ENCODE results near the gene TXLNB.
A peak's percentile ranks its signal among the peaks of the same experiment; 100 is the strongest.

TXLNB gene

DNA sequence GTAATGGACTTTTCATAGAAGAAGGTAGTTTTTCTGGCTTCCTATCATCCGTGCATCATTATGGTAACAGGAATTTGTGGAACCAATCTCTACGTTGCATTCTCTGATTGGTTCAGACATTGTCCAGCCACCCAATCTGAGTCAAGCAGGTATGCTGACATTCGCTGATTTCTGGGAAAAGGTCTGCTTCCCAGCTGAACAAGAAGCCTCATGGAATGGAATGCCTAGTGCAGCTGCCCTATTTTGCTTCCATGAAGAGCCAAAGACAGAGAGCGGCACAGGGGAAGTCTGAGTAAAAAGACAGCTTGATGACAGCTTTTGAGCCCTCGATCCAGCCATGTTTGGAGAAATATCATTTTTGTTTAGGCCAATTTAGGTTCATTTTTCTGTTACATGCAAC is 38.5 kb upstream of the TXLNB start:
- peaks cover 22% of the 10 kb centered on the region for H3K4me1 ChIP-seq
- H4K20me1 ChIP-seq: no peaks in the 10 kb centered on the region
- no peak overlapping the region for H3K4me3 ChIP-seq
- no peaks in the 10 kb centered on the region for H3K36me3 ChIP-seq
- no peak overlapping the region for H3K27ac ChIP-seq
- H3K9me3 ChIP-seq: peaks cover 5% of the 10 kb centered on the region; the same call in 1 of the 2 replicates
- no peak overlapping the region for H3K9ac ChIP-seq
- H3K27me3 ChIP-seq: no peaks in the 10 kb centered on the region
- TF ChIP-seq Cebpa-rat (IDR thresholded peaks at IDR 0.05): no peak
- no peak overlapping the region for H3K4me2 ChIP-seq

DNA sequence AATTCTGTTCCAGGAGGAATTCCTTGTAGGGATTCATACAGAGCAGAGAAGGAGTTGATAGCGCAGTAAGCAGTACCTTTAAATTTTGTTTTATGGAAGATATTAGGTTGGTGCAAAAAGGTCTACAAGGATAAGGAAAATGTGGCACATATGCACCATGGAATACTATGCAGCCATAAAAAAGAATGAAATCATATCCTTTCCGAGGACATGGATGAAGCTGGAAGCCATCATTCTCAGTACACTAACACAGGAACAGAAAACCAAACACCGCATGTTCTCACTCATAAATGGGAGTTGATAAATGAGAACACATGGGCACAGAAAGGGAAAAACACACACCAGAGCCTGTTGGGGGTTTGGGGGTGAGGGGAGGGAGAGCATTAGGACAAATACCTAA is 37.4 kb upstream of the TXLNB start:
- Histone ChIP-seq H3K4me1 (peaks cover 33% of the 10 kb centered on the region), H3K9ac (no peak overlapping the region), H4K20me1 (no peaks in the 10 kb centered on the region), H3K27ac (no peak overlapping the region), H3K27me3 (no peaks in the 10 kb centered on the region), H3K4me3 (no peak overlapping the region), H3K4me2 (no peak overlapping the region), H3K36me3 (no peaks in the 10 kb centered on the region), H3K9me3 (peaks cover 5% of the 10 kb centered on the region; the same call in 1 of the 2 replicates)
- TF ChIP-seq Cebpa-rat (IDR thresholded peaks at IDR 0.05): no peak

DNA sequence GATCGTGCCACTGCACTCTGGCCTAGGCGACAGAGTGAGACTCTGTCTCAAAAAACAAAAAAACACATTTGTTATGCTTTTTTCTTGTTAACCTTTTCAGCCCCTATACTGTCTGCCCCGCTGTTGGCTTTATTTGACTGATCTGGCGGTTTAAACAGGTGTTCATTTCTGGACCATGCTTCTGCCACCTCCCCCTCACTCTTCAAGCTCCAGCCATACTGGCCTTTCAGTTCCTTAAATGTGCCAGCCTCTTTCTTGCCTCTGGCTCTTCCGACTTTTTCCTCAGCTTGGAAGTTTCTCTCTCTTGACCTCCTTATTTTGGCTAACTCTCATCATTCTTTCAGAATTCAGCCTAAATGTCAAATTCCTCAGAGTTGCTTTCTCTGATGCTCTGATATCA is 35.2 kb upstream of the TXLNB start:
- H3K36me3 ChIP-seq: no peaks in the 10 kb centered on the region; the same call in 1 of the 2 replicates
- TF ChIP-seq Cebpa-rat (IDR thresholded peaks at IDR 0.05): no peak

DNA sequence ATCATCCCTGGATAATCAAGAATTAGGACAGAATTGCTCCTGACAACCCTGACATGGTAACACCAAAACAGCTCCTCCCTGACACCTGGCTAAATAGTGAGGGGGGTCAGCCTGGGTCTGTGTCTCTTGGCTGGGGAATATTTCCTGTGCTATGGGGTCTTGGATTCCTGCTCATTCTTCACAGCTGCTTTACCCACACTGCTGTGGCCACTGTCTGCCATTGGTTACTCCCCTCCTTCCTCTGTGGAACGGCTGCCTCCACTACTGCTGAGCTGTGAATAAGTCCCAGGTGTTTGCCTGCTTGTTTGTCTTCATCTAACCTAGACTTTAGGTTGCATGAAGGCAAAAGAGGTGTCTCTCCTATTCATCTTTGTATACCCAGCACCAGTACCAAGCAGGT is 33.9 kb upstream of the TXLNB start:
- Histone ChIP-seq H3K27ac (peak overlapping the region; percentile 92), H4K20me1 (no peaks in the 10 kb centered on the region), H3K9me3 (peaks cover 27% of the 10 kb centered on the region), H3K4me2 (peak overlapping the region; percentile 80), H3K4me3 (0 out of 2 replicates have a peak overlapping the region, but pooled peaks have one; percentile 13), H3K9ac (peak overlapping the region; percentile 72), H3K36me3 (no peaks in the 10 kb centered on the region; the same call in 1 of the 2 replicates), H3K4me1 (peaks cover 63% of the 10 kb centered on the region), H3K27me3 (no peaks in the 10 kb centered on the region)
- no peak for TF ChIP-seq Cebpa-rat (IDR thresholded peaks at IDR 0.05)

More for the DNA sequence above, 35.2 kb upstream of the TXLNB start:
- H3K4me3 ChIP-seq: no peak overlapping the region
- H3K9ac ChIP-seq: no peak overlapping the region
- H3K4me2 ChIP-seq: peak overlapping the region; percentile 80
- H3K27ac ChIP-seq: peak overlapping the region; percentile 92
- H4K20me1 ChIP-seq: no peaks in the 10 kb centered on the region
- H3K27me3 ChIP-seq: no peaks in the 10 kb centered on the region
- H3K9me3 ChIP-seq: peaks cover 16% of the 10 kb centered on the region; the same call in 1 of the 2 replicates
- peaks cover 52% of the 10 kb centered on the region for H3K4me1 ChIP-seq

DNA sequence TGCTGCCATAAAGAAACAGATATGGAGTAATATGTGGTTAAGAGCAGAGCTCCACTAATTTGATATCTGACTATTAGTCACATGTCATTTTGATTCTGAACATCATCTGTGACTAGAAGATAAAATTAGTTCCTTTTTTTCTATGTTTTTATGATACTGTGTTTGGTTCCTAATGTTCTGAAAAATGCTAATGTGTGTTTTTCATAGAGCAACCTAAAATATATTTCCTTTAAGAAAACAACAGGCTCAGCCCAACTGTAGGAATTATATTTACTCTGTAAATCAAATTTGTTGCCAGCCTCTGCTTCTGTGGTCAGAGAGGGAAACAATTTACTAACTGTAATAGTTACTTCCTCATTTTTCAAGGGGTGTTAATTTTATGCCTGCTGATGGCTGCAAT is 33.3 kb upstream of the TXLNB start:
- Histone ChIP-seq H3K27me3 (no peaks in the 10 kb centered on the region), H3K4me2 (peak overlapping the region; percentile 80), H3K9ac (peak overlapping the region; percentile 72), H3K4me3 (0 out of 2 replicates have a peak overlapping the region, but pooled peaks have one; percentile 13), H3K9me3 (peaks cover 29% of the 10 kb centered on the region), H4K20me1 (no peaks in the 10 kb centered on the region), H3K27ac (peak overlapping the region; percentile 92), H3K36me3 (no peaks in the 10 kb centered on the region; the same call in 1 of the 2 replicates), H3K4me1 (peaks cover 63% of the 10 kb centered on the region)
- no peak for TF ChIP-seq Cebpa-rat (IDR thresholded peaks at IDR 0.05)

DNA sequence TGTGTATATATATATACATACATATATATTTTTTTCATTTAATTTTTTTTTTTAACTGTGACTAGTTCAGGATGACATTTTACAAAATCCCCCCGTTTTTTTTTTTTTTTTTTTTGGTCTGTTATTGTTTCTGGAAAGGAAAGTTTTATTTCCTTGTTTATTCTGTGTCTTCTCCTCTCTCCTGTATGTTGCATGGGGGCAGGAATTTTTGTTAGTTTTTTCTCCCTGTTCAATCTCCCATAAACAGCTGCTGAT is 32.4 kb upstream of the TXLNB start:
- Histone ChIP-seq H3K9ac (peak overlapping the region; percentile 72), H3K4me3 (peak overlapping the region; percentile 5; the same call in 1 of the 2 replicates), H3K9me3 (peaks cover 33% of the 10 kb centered on the region), H3K4me1 (peaks cover 63% of the 10 kb centered on the region), H3K27ac (peak overlapping the region; percentile 92), H4K20me1 (no peaks in the 10 kb centered on the region), H3K36me3 (peaks cover 4% of the 10 kb centered on the region; the same call in 1 of the 2 replicates), H3K27me3 (no peaks in the 10 kb centered on the region), H3K4me2 (peak overlapping the region; percentile 80)
- no peak for TF ChIP-seq Cebpa-rat (IDR thresholded peaks at IDR 0.05)

DNA sequence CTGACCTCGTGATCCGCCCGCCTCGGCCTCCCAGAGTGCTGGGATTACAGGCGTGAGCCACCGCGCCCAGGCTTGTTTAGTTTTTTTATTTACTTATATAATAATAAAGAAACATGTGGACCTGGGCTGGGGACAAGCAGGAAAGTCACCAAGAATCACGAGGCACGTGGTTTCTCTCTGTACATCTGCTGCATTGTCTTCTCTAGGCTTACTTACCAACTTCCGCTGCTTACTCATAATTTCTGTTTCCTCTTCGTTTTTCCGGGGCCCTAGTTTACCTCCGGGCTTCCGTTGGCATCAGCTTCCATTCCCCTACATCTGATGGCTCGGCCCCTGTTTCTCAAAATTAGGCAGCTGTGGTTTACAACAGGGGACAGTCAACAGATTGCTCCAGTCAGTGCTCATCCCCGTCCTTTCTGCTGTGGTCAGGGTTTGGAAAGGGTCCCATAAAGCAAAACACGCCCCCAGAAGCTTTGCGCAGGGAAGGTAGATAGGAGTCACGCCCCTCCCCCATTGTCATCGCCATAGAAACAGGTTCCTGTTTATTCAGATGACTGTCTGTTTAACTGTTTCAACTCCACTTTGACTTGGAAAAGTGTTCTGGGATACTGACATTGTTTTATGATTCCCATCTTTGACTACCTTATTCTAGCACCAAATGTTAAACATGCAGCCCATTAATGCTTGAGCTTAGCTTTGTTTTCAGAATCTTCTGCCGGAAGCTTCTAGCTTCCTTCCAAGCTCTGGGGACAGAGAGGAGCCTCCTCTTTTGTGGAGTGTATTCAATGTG is 31.9 kb upstream of the TXLNB start:
- H4K20me1 ChIP-seq: no peaks in the 10 kb centered on the region
- H3K9me3 ChIP-seq: peaks cover 38% of the 10 kb centered on the region
- peak overlapping the region; percentile 72; the same call in 1 of the 2 replicates for H3K9ac ChIP-seq
- no peaks in the 10 kb centered on the region for H3K27me3 ChIP-seq
- peaks cover 4% of the 10 kb centered on the region; the same call in 1 of the 2 replicates for H3K36me3 ChIP-seq
- peaks cover 63% of the 10 kb centered on the region for H3K4me1 ChIP-seq
- peak overlapping the region; percentile 80 for H3K4me2 ChIP-seq
- peak overlapping the region; percentile 92 for H3K27ac ChIP-seq
- no peak for TF ChIP-seq Cebpa-rat (IDR thresholded peaks at IDR 0.05)
- H3K4me3 ChIP-seq: peak overlapping the region; percentile 5

DNA sequence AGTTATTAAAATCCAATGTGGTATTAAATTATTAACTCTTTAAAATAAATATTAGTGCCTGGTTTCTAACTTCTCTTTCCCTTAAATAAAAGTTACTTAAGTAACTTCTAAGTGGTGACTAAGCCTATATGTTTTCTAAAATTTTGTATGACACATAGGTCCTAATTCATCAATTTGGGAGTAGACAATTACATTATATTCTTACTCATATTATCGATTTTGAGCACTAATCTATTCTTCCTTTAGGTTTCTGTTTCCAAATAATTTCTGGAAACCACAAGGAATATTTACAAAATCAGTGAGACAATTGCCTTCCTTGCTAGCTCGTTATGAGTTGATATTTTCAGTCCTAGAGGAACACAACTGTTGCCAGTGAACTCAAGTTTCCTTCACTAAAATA is 28.3 kb upstream of the TXLNB start:
- Histone ChIP-seq H3K4me1 (peaks cover 44% of the 10 kb centered on the region), H3K9me3 (peaks cover 42% of the 10 kb centered on the region), H4K20me1 (no peaks in the 10 kb centered on the region), H3K4me2 (no peak overlapping the region), H3K9ac (no peak overlapping the region), H3K27ac (no peak overlapping the region), H3K4me3 (no peak overlapping the region), H3K36me3 (peaks cover 4% of the 10 kb centered on the region; the same call in 1 of the 2 replicates), H3K27me3 (no peaks in the 10 kb centered on the region)
- TF ChIP-seq Cebpa-rat (IDR thresholded peaks at IDR 0.05): no peak

DNA sequence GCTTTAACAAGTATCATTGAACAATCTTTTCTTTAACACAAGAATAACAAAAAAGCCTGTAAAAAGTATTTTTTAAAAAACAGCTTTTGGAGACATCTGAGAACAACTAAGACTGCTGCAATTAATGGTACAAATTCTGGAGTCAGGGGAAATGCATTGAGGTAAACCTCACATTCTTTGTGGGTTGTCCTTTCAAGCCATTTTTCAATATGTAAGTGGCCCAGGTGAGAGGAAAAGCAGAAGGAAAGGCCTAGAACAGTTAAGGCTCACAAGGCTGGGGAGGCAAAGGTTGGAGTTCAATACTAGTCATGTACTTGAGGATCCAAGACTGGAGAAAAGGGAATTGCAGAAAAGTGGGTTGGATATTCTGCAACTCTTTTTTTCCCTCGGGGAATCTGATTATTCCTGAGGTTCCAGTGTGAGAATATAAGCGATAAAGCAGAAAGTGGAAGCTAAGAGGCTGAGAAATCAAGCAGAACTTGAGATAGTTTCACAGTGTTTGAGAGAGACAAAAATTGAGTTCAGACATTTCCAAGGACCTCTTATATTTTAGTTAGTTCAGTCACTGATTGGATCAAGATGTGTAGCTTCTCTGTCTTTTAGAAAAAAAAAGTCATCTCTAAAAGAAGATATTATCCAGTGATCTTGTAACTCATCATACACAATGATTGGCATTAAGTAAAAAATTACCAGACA is 25.0 kb upstream of the TXLNB start:
- no peaks in the 10 kb centered on the region for H3K27me3 ChIP-seq
- TF ChIP-seq Cebpa-rat (IDR thresholded peaks at IDR 0.05): no peak
- H3K4me3 ChIP-seq: no peak overlapping the region
- H4K20me1 ChIP-seq: no peaks in the 10 kb centered on the region
- H3K27ac ChIP-seq: no peak overlapping the region
- H3K9me3 ChIP-seq: peaks cover 33% of the 10 kb centered on the region
- H3K4me2 ChIP-seq: no peak overlapping the region
- H3K4me1 ChIP-seq: peaks cover 14% of the 10 kb centered on the region
- 0 out of 2 replicates have a peak, but pooled peaks cover 4% of the 10 kb centered on the region for H3K36me3 ChIP-seq
- H3K9ac ChIP-seq: no peak overlapping the region
